Activated CD4-positive, alpha-beta T cell treated with anti-CD3 and anti-CD28 coated beads for 24 hours (primary cell): Measurements from ENCODE around the gene SLC9A6.
"Not testable (repeated sequence)": the region's sequence is repeated elsewhere in the genome, so short reads cannot be mapped to it uniquely, and the experiment has no call there.

ENCODE experiments used
- DNase-seq, 2 donors: peaks; one replicate each; pipeline ENCODE4 v3.0.0-alpha.2; 2020; ENCODE audit warnings: low read depth in 2 of 2

The SLC9A6 gene

GRCh38 chrX:136063340-136064079 is 78.3 kb downstream of the SLC9A6 start:
- DNase-seq: no peak

GRCh38 chrX:136064661-136065043 is 79.4 kb downstream of the SLC9A6 start:
- DNase-seq: no peak

GRCh38 chrX:136065044-136065671 is 79.9 kb downstream of the SLC9A6 start:
- DNase-seq: no peak

GRCh38 chrX:136067097-136067496 is 81.9 kb downstream of the SLC9A6 start:
- no peak for DNase-seq

- DNase-seq: no peak
Observed at GRCh38 chrX:136067966-136068365, 82.7 kb downstream of the SLC9A6 start.

GRCh38 chrX:136076942-136077341 is 91.7 kb downstream of the SLC9A6 start:
- no peak for DNase-seq

GRCh38 chrX:136080766-136081165 is 95.5 kb downstream of the SLC9A6 start:
- DNase-seq: no peak

GRCh38 chrX:136086521-136086920 is 101.3 kb downstream of the SLC9A6 start:
- DNase-seq: no peak

GRCh38 chrX:136091898-136092297 is 106.7 kb downstream of the SLC9A6 start:
- DNase-seq: not testable (repeated sequence)

GRCh38 chrX:136094962-136095361 is 109.7 kb downstream of the SLC9A6 start:
- no peak for DNase-seq
